K562 treated with DMSO at 1 percent for 48 hours (cell line): ENCODE results near the gene HELZ. TPM values are rescaled to one million over a fixed set of nuclear protein-coding genes. Genes with fewer than 3 reads are reported as not detected.

Experiments
- total RNA-seq: library from RNA; unstranded; fragments of 300-600 nt; gene quantifications from 2 replicates; pipeline ENCODE4 v1.2.3, GENCODE V29; 2022; ENCODE audit warnings: low replicate concordance; ENCODE audit errors: extremely low read depth

The HELZ gene
- not detected in 2 replicates for total RNA-seq

GRCh38 chr17:67245073-67245693 lies at the start of gene HELZ:
Gene HELZ (minus strand): TSS chr17:67245196. CDS start chr17:67218804, 26,392 bp downstream.

GRCh38 chr17:67044016-67044772 lies 200.8 kb downstream of the HELZ start, which contains the start of gene CACNG1:
Gene CACNG1 (plus strand): TSS chr17:67044554. CDS start chr17:67044661, 107 bp downstream.

Other genes with a start within 250 kb of the HELZ start
- gene CACNG1, start 200.6 kb downstream of the HELZ start, total RNA-seq: not detected in 2 replicates
- gene PSMD12, start 121.4 kb upstream of the HELZ start, total RNA-seq: not detected in 2 replicates
- gene PITPNC1, start 132.1 kb upstream of the HELZ start, total RNA-seq: not detected in 2 replicates